ENCODE data around the gene CCDC80. TPM values are rescaled to one million over a fixed set of nuclear protein-coding genes. Genes with fewer than 3 reads are reported as not detected.

The CCDC80 gene
- total and polyA plus RNA-seq, 9 of the 15 experiments (the other 6 are each of a cell fraction or from before 2014, with no cell fraction given) = 0.17 to 2.0 (median 1.1) TPM

DNA sequence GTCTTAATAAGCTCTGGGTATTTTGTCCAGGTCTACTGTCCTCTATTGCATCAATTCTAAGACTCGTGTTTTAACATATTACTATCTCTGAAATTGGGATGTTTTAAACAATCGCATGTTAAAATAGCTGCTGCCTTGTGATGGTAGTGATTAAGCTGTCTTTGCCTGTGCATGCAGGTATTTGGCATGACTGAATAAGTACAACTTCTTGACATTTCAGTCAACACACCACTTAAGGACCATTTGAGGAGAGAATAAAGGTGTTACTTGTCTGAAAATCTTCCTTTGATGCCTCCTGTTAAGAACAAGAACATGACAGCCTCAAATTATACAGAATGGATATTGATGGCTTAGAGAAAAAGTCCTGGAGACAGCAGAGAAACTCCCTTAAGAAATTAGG, 46.1 kb downstream of the CCDC80 start:
- ATAC-seq (no peak), FAIRE-seq (no peak), DNase-seq (ENCODE audit: extremely low read depth in 1 of 4, low spot score in 3 of 4) (no peak)
- 67% methylated on average over 2 of the region's 2 CpGs for WGBS (ENCODE audit: insufficient coverage, low coverage, missing lambda C conversion rate)
- Histone ChIP-seq H3K4me1 (replicated peaks in 1 of 2; ENCODE audit: control insufficient read depth in 2 of 2, insufficient read depth in 2 of 2, low read length in 2 of 2) (no peaks in the 10 kb centered on the region), H3K36me3 (ENCODE audit: control insufficient read depth, insufficient read depth, low read length) (no peaks in the 10 kb centered on the region), H3K9ac (ENCODE audit: insufficient read depth in 1 of 2, low read depth in 2 of 2, low read length in 2 of 2) (no peak overlapping the region), H3K4me3 (no peak overlapping the region), H3K27ac (ENCODE audit: extremely low read depth, low read depth, low read length) (no peak overlapping the region), H3K27me3 (ENCODE audit: control insufficient read depth in 2 of 2, insufficient read depth in 2 of 2, low read length in 2 of 2) (no peaks in the 10 kb centered on the region), H3K9me3 (replicated peaks; ENCODE audit: control insufficient read depth, insufficient read depth, low read depth, low read length) (no peaks in the 10 kb centered on the region), H3K79me2 (ENCODE audit: control insufficient read depth, insufficient read depth, low read length) (no peaks in the 10 kb centered on the region), H2AFZ (ENCODE audit: low read depth, low read length) (no peak overlapping the region), H3K9me1 (ENCODE audit: control insufficient read depth, insufficient read depth, low read length) (no peaks in the 10 kb centered on the region), H3K4me2 (ENCODE audit: insufficient read depth, low read length) (no peak overlapping the region), H4K20me1 (replicated peaks; ENCODE audit: control insufficient read depth, insufficient read depth, low read length) (no peaks in the 10 kb centered on the region)
- no TSS peak for BruUV-seq (replicated peaks)
- ChIA-PET POLR2A (interaction anchor here (0.6 kb wide), 1 partner anchor 464 kb away, joined by 3 read pairs; no protein-coding TSS in a partner anchor), CTCF (ENCODE audit: low intra/inter-chr PET ratio) (no interaction called here)
- in situ Hi-C loops (cut with MboI) (loop anchor here (25.0 kb wide), 1 partner anchor 692 kb away; no protein-coding TSS in a partner anchor), intact Hi-C loops (cut with micrococcal nuclease) (no loop called here)
- TF ChIP-seq, protein P1, sequence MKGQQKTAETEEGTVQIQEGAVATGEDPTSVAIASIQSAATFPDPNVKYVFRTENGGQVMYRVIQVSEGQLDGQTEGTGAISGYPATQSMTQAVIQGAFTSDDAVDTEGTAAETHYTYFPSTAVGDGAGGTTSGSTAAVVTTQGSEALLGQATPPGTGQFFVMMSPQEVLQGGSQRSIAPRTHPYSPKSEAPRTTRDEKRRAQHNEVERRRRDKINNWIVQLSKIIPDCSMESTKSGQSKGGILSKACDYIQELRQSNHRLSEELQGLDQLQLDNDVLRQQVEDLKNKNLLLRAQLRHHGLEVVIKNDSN (CRISPR knock-in tag; IDR thresholded peaks at IDR 0.05) = no peak
- TF ChIP-seq ELF2 (CRISPR knock-in tag; IDR thresholded peaks at IDR 0.05) = no peak
- no peak for TF ChIP-seq ERF (CRISPR knock-in tag; IDR thresholded peaks at IDR 0.05)
- TF ChIP-seq, protein P2, sequence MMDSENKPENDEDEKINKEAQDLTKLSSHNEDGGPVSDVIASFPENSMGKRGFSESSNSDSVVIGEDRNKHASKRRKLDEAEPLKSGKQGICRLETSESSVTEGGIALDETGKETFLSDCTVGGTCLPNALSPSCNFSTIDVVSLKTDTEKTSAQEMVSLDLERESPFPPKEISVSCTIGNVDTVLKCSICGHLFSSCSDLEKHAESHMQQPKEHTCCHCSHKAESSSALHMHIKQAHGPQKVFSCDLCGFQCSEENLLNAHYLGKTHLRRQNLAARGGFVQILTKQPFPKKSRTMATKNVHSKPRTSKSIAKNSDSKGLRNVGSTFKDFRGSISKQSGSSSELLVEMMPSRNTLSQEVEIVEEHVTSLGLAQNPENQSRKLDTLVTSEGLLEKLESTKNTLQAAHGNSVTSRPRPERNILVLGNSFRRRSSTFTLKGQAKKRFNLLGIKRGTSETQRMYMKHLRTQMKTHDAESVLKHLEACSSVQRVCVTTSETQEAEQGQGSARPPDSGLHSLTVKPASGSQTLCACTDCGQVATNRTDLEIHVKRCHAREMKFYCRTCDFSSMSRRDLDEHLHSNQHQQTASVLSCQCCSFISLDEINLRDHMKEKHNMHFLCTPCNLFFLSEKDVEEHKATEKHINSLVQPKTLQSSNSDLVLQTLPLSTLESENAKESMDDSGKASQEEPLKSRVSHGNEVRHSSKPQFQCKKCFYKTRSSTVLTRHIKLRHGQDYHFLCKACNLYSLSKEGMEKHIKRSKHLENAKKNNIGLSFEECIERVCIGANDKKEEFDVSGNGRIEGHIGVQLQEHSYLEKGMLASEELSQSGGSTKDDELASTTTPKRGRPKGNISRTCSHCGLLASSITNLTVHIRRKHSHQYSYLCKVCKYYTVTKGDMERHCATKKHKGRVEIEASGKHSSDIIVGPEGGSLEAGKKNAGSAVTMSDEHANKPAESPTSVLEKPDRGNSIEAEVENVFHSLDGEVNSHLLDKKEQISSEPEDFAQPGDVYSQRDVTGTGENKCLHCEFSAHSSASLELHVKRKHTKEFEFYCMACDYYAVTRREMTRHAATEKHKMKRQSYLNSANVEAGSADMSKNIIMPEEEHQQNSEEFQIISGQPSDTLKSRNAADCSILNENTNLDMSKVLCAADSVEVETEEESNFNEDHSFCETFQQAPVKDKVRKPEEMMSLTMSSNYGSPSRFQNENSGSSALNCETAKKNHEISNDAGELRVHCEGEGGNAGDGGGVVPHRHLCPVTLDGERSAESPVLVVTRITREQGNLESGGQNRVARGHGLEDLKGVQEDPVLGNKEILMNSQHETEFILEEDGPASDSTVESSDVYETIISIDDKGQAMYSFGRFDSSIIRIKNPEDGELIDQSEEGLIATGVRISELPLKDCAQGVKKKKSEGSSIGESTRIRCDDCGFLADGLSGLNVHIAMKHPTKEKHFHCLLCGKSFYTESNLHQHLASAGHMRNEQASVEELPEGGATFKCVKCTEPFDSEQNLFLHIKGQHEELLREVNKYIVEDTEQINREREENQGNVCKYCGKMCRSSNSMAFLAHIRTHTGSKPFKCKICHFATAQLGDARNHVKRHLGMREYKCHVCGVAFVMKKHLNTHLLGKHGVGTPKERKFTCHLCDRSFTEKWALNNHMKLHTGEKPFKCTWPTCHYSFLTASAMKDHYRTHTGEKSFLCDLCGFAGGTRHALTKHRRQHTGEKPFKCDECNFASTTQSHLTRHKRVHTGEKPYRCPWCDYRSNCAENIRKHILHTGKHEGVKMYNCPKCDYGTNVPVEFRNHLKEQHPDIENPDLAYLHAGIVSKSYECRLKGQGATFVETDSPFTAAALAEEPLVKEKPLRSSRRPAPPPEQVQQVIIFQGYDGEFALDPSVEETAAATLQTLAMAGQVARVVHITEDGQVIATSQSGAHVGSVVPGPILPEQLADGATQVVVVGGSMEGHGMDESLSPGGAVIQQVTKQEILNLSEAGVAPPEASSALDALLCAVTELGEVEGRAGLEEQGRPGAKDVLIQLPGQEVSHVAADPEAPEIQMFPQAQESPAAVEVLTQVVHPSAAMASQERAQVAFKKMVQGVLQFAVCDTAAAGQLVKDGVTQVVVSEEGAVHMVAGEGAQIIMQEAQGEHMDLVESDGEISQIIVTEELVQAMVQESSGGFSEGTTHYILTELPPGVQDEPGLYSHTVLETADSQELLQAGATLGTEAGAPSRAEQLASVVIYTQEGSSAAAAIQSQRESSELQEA (IDR thresholded peaks at IDR 0.05; ENCODE audit: low read depth) = no peak

Measured in K562 (cell line).